GM21619 (cell line): ENCODE measurements around the gene LDB1.
A peak's percentile ranks its signal among the peaks of the same experiment; 100 is the strongest.

Experiments used
- ATAC-seq: cut with Tn5 transposase; IDR thresholded peaks from one replicate; pipeline ENCODE4 v1.9.1; 2021; ENCODE audit not compliant: unreplicated experiment

LDB1 gene

GRCh38 chr10:102114861-102115618, 5.1 kb downstream of the LDB1 start:
- ATAC-seq = peak; percentile 59

GRCh38 chr10:102113956-102114857, 6.0 kb downstream of the LDB1 start:
- no peak for ATAC-seq

- ATAC-seq = no peak
Measured at GRCh38 chr10:102113261-102113955, 6.8 kb downstream of the LDB1 start.

GRCh38 chr10:102112210-102112817, 7.9 kb downstream of the LDB1 start:
- no peak for ATAC-seq

GRCh38 chr10:102111276-102111675, 8.9 kb downstream of the LDB1 start:
- no peak for ATAC-seq

GRCh38 chr10:102109166-102110116, 10.7 kb downstream of the LDB1 start:
- no peak for ATAC-seq

GRCh38 chr10:102106998-102107397, 13.2 kb downstream of the LDB1 start:
- ATAC-seq = no peak

- no peak for ATAC-seq
Measured at GRCh38 chr10:102102421-102102820, 17.7 kb downstream of the LDB1 start.

GRCh38 chr10:102101152-102101551, 19.0 kb downstream of the LDB1 start:
- no peak for ATAC-seq

- ATAC-seq = no peak
Measured at GRCh38 chr10:102096449-102096848, 23.7 kb downstream of the LDB1 start.

- no peak for ATAC-seq
Measured at GRCh38 chr10:102090772-102091171, 29.4 kb downstream of the LDB1 start.

GRCh38 chr10:102086196-102086595, 34.0 kb downstream of the LDB1 start:
- no peak for ATAC-seq

GRCh38 chr10:102085336-102085735, 34.8 kb downstream of the LDB1 start:
- no peak for ATAC-seq

GRCh38 chr10:102083541-102083940, 36.6 kb downstream of the LDB1 start:
- no peak for ATAC-seq

GRCh38 chr10:102072673-102073527, 47.3 kb downstream of the LDB1 start:
- no peak for ATAC-seq

- ATAC-seq = no peak
Measured at GRCh38 chr10:102069071-102069470, 51.1 kb downstream of the LDB1 start.

GRCh38 chr10:102068216-102068615, 52.0 kb downstream of the LDB1 start:
- no peak for ATAC-seq

- ATAC-seq = no peak
Measured at GRCh38 chr10:102067091-102067916, 52.9 kb downstream of the LDB1 start.
